Measurements from ENCODE around the gene LYAR.

Gene LYAR

DNA sequence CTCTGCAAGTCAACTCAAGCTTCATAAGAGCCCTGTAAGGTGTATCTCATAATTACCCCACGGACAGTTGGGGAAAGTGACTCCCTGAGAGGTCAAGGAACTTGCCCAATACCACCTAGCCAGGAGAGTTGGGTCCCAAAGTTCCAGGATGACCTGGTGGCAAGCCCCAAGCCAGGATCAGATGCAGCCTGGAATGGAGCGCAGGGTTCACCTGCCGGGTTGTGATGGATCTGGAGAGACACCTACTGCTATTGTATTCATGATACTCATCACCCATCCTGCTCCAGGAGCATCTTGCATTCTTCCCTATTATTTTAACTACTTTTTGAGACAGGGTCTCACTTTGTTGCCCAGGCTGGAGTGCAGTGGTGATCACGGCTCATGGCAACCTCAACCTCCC is 36.2 kb upstream of the LYAR start:
- peaks cover 9 to 16% of the 10 kb centered on the region in 2 donors for H3K36me3 ChIP-seq (replicated peaks in 1 of 2; ENCODE audit: control insufficient read depth in 2 of 2, insufficient read depth in 2 of 2, low read length in 2 of 2)
- H3K4me3 ChIP-seq (ENCODE audit: low read length in 2 of 2) = no peak overlapping the region
- no peak overlapping the region for H3K18ac ChIP-seq (ENCODE audit: low read length)
- no peaks in the 10 kb centered on the region for H3K9me3 ChIP-seq (replicated peaks in 1 of 2; ENCODE audit: control insufficient read depth in 2 of 2, insufficient read depth in 1 of 2, low read depth in 1 of 2, low read length in 2 of 2)
- no peak for DNase-seq (ENCODE audit: low spot score)
- H3K79me1 ChIP-seq (ENCODE audit: low read depth, low read length) = peaks cover 2% of the 10 kb centered on the region
- H2BK5ac ChIP-seq (ENCODE audit: low read length) = no peak overlapping the region
- H3K4me1 ChIP-seq (ENCODE audit: control insufficient read depth in 2 of 2, insufficient read depth in 1 of 2, low read depth in 1 of 2, low read length in 2 of 2) = peaks cover 2 to 6% of the 10 kb centered on the region in 2 donors
- H3K9ac ChIP-seq (ENCODE audit: low read depth, low read length, poor library complexity) = no peak overlapping the region
- no peak overlapping the region for H2BK15ac ChIP-seq (ENCODE audit: low read length)
- H4K91ac ChIP-seq (ENCODE audit: low read depth, low read length, poor library complexity) = no peak overlapping the region
- H2BK120ac ChIP-seq (ENCODE audit: low read depth, low read length) = no peak overlapping the region
- no CpG with 5 or more reads among the region's 4 CpGs for WGBS, 2 donors (ENCODE audit: extremely low coverage in 2 of 2, insufficient read length in 2 of 2, insufficient replicate concordance in 1 of 2)
- H3K27ac ChIP-seq (replicated peaks; ENCODE audit: low read length) = no peak overlapping the region
- no peak overlapping the region for H3K14ac ChIP-seq (ENCODE audit: low read length)
- no peak overlapping the region for H3K23ac ChIP-seq (ENCODE audit: low read depth, low read length, poor library complexity)
- H2AFZ ChIP-seq (ENCODE audit: low read length) = no peak overlapping the region
- H2AK5ac ChIP-seq (ENCODE audit: low read depth, low read length) = no peak overlapping the region
- H4K8ac ChIP-seq (ENCODE audit: low read depth, low read length) = no peak overlapping the region
- no peaks in the 10 kb centered on the region for H3K27me3 ChIP-seq (ENCODE audit: control insufficient read depth in 3 of 3, insufficient read depth in 3 of 3, low read depth in 1 of 3, low read length in 3 of 3)
- no peak overlapping the region for H2BK12ac ChIP-seq (ENCODE audit: low read length)
- H3K4me2 ChIP-seq (ENCODE audit: insufficient read depth, low read length, poor library complexity, severe bottlenecking) = no peak overlapping the region
- no peak overlapping the region for H3K4ac ChIP-seq (ENCODE audit: low read length)

DNA sequence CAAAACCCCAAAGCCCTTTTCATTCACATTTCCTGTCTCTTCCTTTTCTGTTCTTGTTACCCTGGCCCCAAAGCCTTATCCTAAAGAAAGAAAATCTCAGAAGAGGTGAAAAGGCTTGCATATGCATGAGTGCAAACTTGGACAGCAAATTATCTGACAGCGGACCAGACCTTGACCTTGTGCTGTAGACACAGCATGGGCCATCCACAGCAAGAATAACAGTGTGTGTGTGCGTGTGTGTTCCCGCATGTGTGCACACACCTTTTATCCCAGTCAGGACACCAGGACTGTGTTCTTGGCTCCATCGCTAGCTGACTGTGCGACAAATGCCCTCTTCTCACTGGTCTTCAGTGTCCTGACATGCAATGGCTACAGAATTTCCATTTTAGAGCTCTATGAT is 35.4 kb upstream of the LYAR start:
- no peak overlapping the region for H4K91ac ChIP-seq (ENCODE audit: low read depth, low read length, poor library complexity)
- no peak overlapping the region for H3K18ac ChIP-seq (ENCODE audit: low read length)
- no peak overlapping the region for H3K4ac ChIP-seq (ENCODE audit: low read length)
- no peak overlapping the region for H2BK15ac ChIP-seq (ENCODE audit: low read length)
- H3K9ac ChIP-seq (ENCODE audit: low read depth, low read length, poor library complexity) = peak overlapping the region; percentile 38
- H3K27me3 ChIP-seq (ENCODE audit: control insufficient read depth in 3 of 3, insufficient read depth in 3 of 3, low read depth in 1 of 3, low read length in 3 of 3) = no peaks in the 10 kb centered on the region
- H2AK5ac ChIP-seq (ENCODE audit: low read depth, low read length) = no peak overlapping the region
- no peak overlapping the region for H2BK120ac ChIP-seq (ENCODE audit: low read depth, low read length)
- no peak overlapping the region for H3K14ac ChIP-seq (ENCODE audit: low read length)
- no peak overlapping the region for H2AFZ ChIP-seq (ENCODE audit: low read length)
- peaks cover 2 to 6% of the 10 kb centered on the region in 2 donors for H3K4me1 ChIP-seq (ENCODE audit: control insufficient read depth in 2 of 2, insufficient read depth in 1 of 2, low read depth in 1 of 2, low read length in 2 of 2)
- no peak overlapping the region for H3K4me2 ChIP-seq (ENCODE audit: insufficient read depth, low read length, poor library complexity, severe bottlenecking)
- H3K9me3 ChIP-seq (replicated peaks in 1 of 2; ENCODE audit: control insufficient read depth in 2 of 2, insufficient read depth in 1 of 2, low read depth in 1 of 2, low read length in 2 of 2) = no peaks in the 10 kb centered on the region
- H4K8ac ChIP-seq (ENCODE audit: low read depth, low read length) = no peak overlapping the region
- DNase-seq (ENCODE audit: low spot score) = no peak
- no peak overlapping the region for H3K27ac ChIP-seq (replicated peaks; ENCODE audit: low read length)
- H3K79me1 ChIP-seq (ENCODE audit: low read depth, low read length) = peaks cover 2% of the 10 kb centered on the region
- peak overlapping the region in 1 of 2 donors; percentile 70 for H3K4me3 ChIP-seq (ENCODE audit: low read length in 2 of 2)
- no peak overlapping the region for H2BK12ac ChIP-seq (ENCODE audit: low read length)
- H3K36me3 ChIP-seq (replicated peaks in 1 of 2; ENCODE audit: control insufficient read depth in 2 of 2, insufficient read depth in 2 of 2, low read length in 2 of 2) = peaks cover 15 to 25% of the 10 kb centered on the region in 2 donors
- WGBS, 2 donors (ENCODE audit: extremely low coverage in 2 of 2, insufficient read length in 2 of 2, insufficient replicate concordance in 1 of 2) = no CpG with 5 or more reads among the region's 5 CpGs
- H3K23ac ChIP-seq (ENCODE audit: low read depth, low read length, poor library complexity) = no peak overlapping the region
- no peak overlapping the region for H2BK5ac ChIP-seq (ENCODE audit: low read length)

DNA sequence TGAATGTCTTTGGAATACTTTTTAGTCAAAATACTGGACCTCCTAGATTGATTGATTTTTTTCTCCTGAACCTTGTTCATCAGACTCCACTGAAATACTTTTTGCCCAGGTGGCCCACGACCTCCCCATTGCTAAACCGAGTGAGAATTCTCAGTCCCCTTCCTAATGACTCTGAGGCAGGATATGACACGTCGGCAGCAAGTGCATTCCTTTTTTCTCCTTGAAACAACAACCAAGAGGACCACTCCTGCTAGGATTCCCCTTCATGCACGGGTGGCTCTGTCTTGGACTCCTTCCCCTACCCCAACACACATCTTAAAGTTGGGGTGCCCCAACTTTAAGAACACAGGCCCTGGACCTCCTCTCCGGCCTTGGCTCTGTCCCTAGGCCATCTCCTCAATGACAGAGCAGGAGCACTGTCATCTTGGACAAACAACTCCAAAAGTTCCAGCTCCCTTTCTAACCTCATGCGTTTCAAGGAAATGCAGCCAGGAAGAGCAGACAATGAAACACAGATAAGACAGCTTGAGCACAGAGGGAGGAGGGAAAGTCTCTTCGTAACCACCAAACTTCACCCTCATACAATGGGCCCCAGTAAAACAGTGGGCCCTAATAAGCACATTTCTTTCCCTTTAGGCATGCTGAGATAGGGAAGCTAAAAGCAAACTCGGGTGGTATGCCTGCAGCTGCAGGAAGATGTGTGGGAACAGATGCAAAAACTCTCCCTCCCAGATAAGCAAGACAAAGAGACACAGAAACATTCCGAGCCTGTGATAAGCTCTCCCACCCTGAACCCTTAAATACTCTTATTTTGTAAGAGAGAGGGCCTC is 34.0 kb upstream of the LYAR start:
- H3K79me1 ChIP-seq (ENCODE audit: low read depth, low read length) = no peaks in the 10 kb centered on the region
- H3K27ac ChIP-seq (replicated peaks; ENCODE audit: low read length) = peak overlapping the region; percentile 22
- H3K4me3 ChIP-seq (ENCODE audit: low read length in 2 of 2) = no peak overlapping the region
- H2BK5ac ChIP-seq (ENCODE audit: low read length) = no peak overlapping the region
- peaks cover 15 to 29% of the 10 kb centered on the region in 2 donors for H3K36me3 ChIP-seq (replicated peaks in 1 of 2; ENCODE audit: control insufficient read depth in 2 of 2, insufficient read depth in 2 of 2, low read length in 2 of 2)
- no peak overlapping the region for H4K91ac ChIP-seq (ENCODE audit: low read depth, low read length, poor library complexity)
- H3K14ac ChIP-seq (ENCODE audit: low read length) = no peak overlapping the region
- no peak overlapping the region for H3K4me2 ChIP-seq (ENCODE audit: insufficient read depth, low read length, poor library complexity, severe bottlenecking)
- H3K18ac ChIP-seq (ENCODE audit: low read length) = peak overlapping the region; percentile 29
- H2AK5ac ChIP-seq (ENCODE audit: low read depth, low read length) = no peak overlapping the region
- H2BK120ac ChIP-seq (ENCODE audit: low read depth, low read length) = no peak overlapping the region
- H4K8ac ChIP-seq (ENCODE audit: low read depth, low read length) = peak overlapping the region; percentile 48
- no peaks in the 10 kb centered on the region for H3K9me3 ChIP-seq (replicated peaks in 1 of 2; ENCODE audit: control insufficient read depth in 2 of 2, insufficient read depth in 1 of 2, low read depth in 1 of 2, low read length in 2 of 2)
- H3K4ac ChIP-seq (ENCODE audit: low read length) = no peak overlapping the region
- DNase-seq (ENCODE audit: low spot score) = no peak
- H3K9ac ChIP-seq (ENCODE audit: low read depth, low read length, poor library complexity) = no peak overlapping the region
- H3K4me1 ChIP-seq (ENCODE audit: control insufficient read depth in 2 of 2, insufficient read depth in 1 of 2, low read depth in 1 of 2, low read length in 2 of 2) = peaks cover 2 to 6% of the 10 kb centered on the region in 2 donors
- H2BK12ac ChIP-seq (ENCODE audit: low read length) = no peak overlapping the region
- WGBS, 2 donors (ENCODE audit: extremely low coverage in 2 of 2, insufficient read length in 2 of 2, insufficient replicate concordance in 1 of 2) = no CpG with 5 or more reads among the region's 10 CpGs
- no peaks in the 10 kb centered on the region for H3K27me3 ChIP-seq (ENCODE audit: control insufficient read depth in 3 of 3, insufficient read depth in 3 of 3, low read depth in 1 of 3, low read length in 3 of 3)
- H2BK15ac ChIP-seq (ENCODE audit: low read length) = no peak overlapping the region
- H2AFZ ChIP-seq (ENCODE audit: low read length) = no peak overlapping the region
- H3K23ac ChIP-seq (ENCODE audit: low read depth, low read length, poor library complexity) = no peak overlapping the region

DNA sequence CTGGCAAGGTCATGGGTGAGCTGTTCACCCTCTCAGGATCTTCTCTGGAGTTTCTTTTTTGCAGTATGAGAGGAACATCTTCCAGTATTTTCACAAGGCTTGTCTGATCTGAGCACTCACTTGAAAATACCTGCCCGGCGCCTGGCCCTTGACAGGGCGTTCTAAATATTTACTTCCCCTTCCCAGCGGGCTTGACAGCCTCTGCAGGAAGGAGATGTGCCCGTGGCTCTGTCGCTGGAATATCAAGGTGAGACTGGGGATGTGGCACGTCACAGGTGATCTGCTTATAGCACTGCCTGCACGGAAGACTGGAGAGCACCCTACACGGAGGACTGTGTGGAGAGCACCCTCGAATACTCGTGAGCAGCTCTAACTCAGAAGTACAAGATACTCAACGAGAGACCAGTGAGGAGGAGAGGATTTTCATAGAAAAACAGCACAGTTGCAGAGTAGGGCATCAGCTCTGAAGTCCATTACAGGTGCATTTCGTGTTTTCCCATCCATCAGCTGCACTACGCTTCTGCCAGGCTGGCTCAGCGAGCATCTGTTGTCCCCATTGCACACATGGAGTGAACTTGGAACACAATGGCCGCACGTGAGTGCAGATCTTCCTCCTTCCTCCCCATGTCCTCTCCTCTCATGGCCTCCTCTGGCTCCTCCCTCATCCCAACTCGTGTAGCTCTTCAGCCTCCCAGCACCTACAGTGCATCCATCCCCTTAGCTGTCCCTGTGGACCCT is 32.2 kb upstream of the LYAR start:
- Histone ChIP-seq H3K9me3 (replicated peaks in 1 of 2; ENCODE audit: control insufficient read depth in 2 of 2, insufficient read depth in 1 of 2, low read depth in 1 of 2, low read length in 2 of 2) (no peaks in the 10 kb centered on the region), H3K27me3 (ENCODE audit: control insufficient read depth in 3 of 3, insufficient read depth in 3 of 3, low read depth in 1 of 3, low read length in 3 of 3) (no peaks in the 10 kb centered on the region), H2BK5ac (ENCODE audit: low read length) (no peak overlapping the region), H3K9ac (ENCODE audit: low read depth, low read length, poor library complexity) (no peak overlapping the region), H2BK120ac (ENCODE audit: low read depth, low read length) (no peak overlapping the region), H3K27ac (replicated peaks; ENCODE audit: low read length) (no peak overlapping the region), H3K4me3 (ENCODE audit: low read length in 2 of 2) (peak overlapping the region in 1 of 2 donors; percentile 36), H3K14ac (ENCODE audit: low read length) (no peak overlapping the region), H3K23ac (ENCODE audit: low read depth, low read length, poor library complexity) (no peak overlapping the region), H3K36me3 (replicated peaks in 1 of 2; ENCODE audit: control insufficient read depth in 2 of 2, insufficient read depth in 2 of 2, low read length in 2 of 2) (peaks cover 15 to 36% of the 10 kb centered on the region in 2 donors), H4K8ac (ENCODE audit: low read depth, low read length) (no peak overlapping the region), H3K79me1 (ENCODE audit: low read depth, low read length) (no peaks in the 10 kb centered on the region), H2BK12ac (ENCODE audit: low read length) (no peak overlapping the region), H2AFZ (ENCODE audit: low read length) (no peak overlapping the region), H3K4me2 (ENCODE audit: insufficient read depth, low read length, poor library complexity, severe bottlenecking) (no peak overlapping the region), H3K18ac (ENCODE audit: low read length) (no peak overlapping the region), H2BK15ac (ENCODE audit: low read length) (no peak overlapping the region), H3K4ac (ENCODE audit: low read length) (no peak overlapping the region), H4K91ac (ENCODE audit: low read depth, low read length, poor library complexity) (no peak overlapping the region), H3K4me1 (ENCODE audit: control insufficient read depth in 2 of 2, insufficient read depth in 1 of 2, low read depth in 1 of 2, low read length in 2 of 2) (peaks cover 2 to 6% of the 10 kb centered on the region in 2 donors), H2AK5ac (ENCODE audit: low read depth, low read length) (no peak overlapping the region)
- no peak for DNase-seq (ENCODE audit: low spot score)
- no CpG with 5 or more reads among the region's 18 CpGs for WGBS, 2 donors (ENCODE audit: extremely low coverage in 2 of 2, insufficient read length in 2 of 2, insufficient replicate concordance in 1 of 2)
